IMR-90 (cell line): ENCODE data around the gene CDH13. TPM values are rescaled to one million over a fixed set of nuclear protein-coding genes. Genes with fewer than 3 reads are reported as not detected.

Experiments used
- ATAC-seq: fragments of 200-7000 bp; cut with Tn5 transposase; 2 replicates; pipeline ENCODE4 v1.9.1; 2020; ENCODE audit warnings: low read depth, mild to moderate bottlenecking, moderate library complexity
- BruUV-seq: library from RNA; stranded (reverse); fragments of 400-500 nt; replicated peaks from 2 replicates; lab custom pipeline; 2021; lab: Mats Ljungman, UMichigan
- CTCF ChIA-PET: fragments of 300-600 bp; formaldehyde crosslinking; extraction: SDS; loops from one replicate; lab custom pipeline; 2021; ENCODE audit warnings: antibody characterized with exemption; lab: Yijun Ruan, JAX
- POLR2A ChIA-PET: fragments of 300-600 bp; sonication (Branson Sonifier 250); formaldehyde crosslinking; loops from one replicate; lab custom pipeline; 2022; ENCODE audit warnings: antibody characterized with exemption; ENCODE audit not compliant: unreplicated experiment; lab: Charles Lee
- DNase-seq: peaks from one replicate; pipeline ENCODE4 v3.0.0; 2013
- H2AFZ ChIP-seq: replicated peaks from 2 replicates; pipeline ENCODE3; 2013; ENCODE audit warnings: low read length, mild to moderate bottlenecking; ENCODE audit not compliant: poor library complexity
- H2AK5ac ChIP-seq: 2 replicates; pipeline ENCODE4 v1.6.1; 2013; ENCODE audit warnings: low read depth, low read length, inconsistent platforms
- H2AK9ac ChIP-seq: replicated peaks from 2 replicates; pipeline ENCODE3; 2013; ENCODE audit warnings: mild to moderate bottlenecking, low read depth, low read length, moderate library complexity; ENCODE audit not compliant: poor library complexity
- H2BK120ac ChIP-seq: 2 replicates; pipeline ENCODE4 v1.6.1; 2013; ENCODE audit warnings: low read depth, low read length, inconsistent platforms
- H2BK15ac ChIP-seq: 3 replicates; pipeline ENCODE4 v1.6.1; 2013; ENCODE audit warnings: low read depth, low read length, inconsistent platforms
- H2BK20ac ChIP-seq: 2 replicates; pipeline ENCODE4 v1.6.1; 2013; ENCODE audit warnings: low read depth, mild to moderate bottlenecking, inconsistent platforms, low read length, moderate library complexity
- H2BK5ac ChIP-seq: 2 replicates; pipeline ENCODE4 v1.6.1; 2013; ENCODE audit warnings: mild to moderate bottlenecking, low read depth, low read length, inconsistent platforms; ENCODE audit not compliant: poor library complexity, severe bottlenecking
- H3K14ac ChIP-seq: replicated peaks from 2 replicates; pipeline ENCODE4 v1.6.1; 2013; ENCODE audit warnings: low read depth, low read length, inconsistent platforms
- H3K18ac ChIP-seq: 2 replicates; pipeline ENCODE4 v1.6.1; 2013; ENCODE audit warnings: low read depth, low read length, control low read depth
- H3K23ac ChIP-seq: 2 replicates; pipeline ENCODE4 v1.6.1; 2013; ENCODE audit warnings: low read depth, low read length, inconsistent platforms
- H3K27ac ChIP-seq: 2 replicates; pipeline ENCODE4 v1.5.1; 2013; ENCODE audit warnings: mild to moderate bottlenecking, control low read depth, low read length; ENCODE audit not compliant: insufficient read depth
- H3K27me3 ChIP-seq: 2 replicates; pipeline ENCODE4 v1.6.1; 2013; ENCODE audit warnings: low read length; ENCODE audit not compliant: control insufficient read depth, insufficient read depth
- H3K36me3 ChIP-seq: 2 replicates; pipeline ENCODE4 v1.6.1; 2013; ENCODE audit warnings: low read length, mixed read lengths; ENCODE audit not compliant: control insufficient read depth, insufficient read depth
- H3K4ac ChIP-seq: 2 replicates; pipeline ENCODE4 v1.6.1; 2013; ENCODE audit warnings: low read depth, low read length, inconsistent platforms
- H3K4me1 ChIP-seq: 2 replicates; pipeline ENCODE4 v1.6.1; 2013; ENCODE audit warnings: low read length, mixed read lengths; ENCODE audit not compliant: control insufficient read depth, insufficient read depth
- H3K4me2 ChIP-seq: 2 replicates; pipeline ENCODE4 v1.6.1; 2013; ENCODE audit warnings: low read depth, mild to moderate bottlenecking, control low read depth, low read length, moderate library complexity
- H3K4me3 ChIP-seq: 2 replicates; pipeline ENCODE4 v1.5.1; 2013; ENCODE audit warnings: low read depth, mild to moderate bottlenecking, control low read depth, low read length, moderate library complexity; ENCODE audit not compliant: insufficient read depth
- H3K56ac ChIP-seq: 2 replicates; pipeline ENCODE4 v1.6.1; 2013; ENCODE audit warnings: low read length, inconsistent platforms; ENCODE audit not compliant: insufficient read depth; ENCODE audit errors: extremely low read depth
- H3K79me1 ChIP-seq, 2 experiments: 2 replicates each; pipeline ENCODE4 v1.6.1; 2013; ENCODE audit warnings: low read length in 2 of 2, inconsistent platforms in 1 of 2, low read depth in 1 of 2
- H3K9ac ChIP-seq: 2 replicates; pipeline ENCODE4 v1.6.1; 2013; ENCODE audit warnings: low read depth, low read length, control low read depth
- H3K9me1 ChIP-seq: 2 replicates; pipeline ENCODE4 v1.6.1; 2013; ENCODE audit warnings: low read length, inconsistent platforms; ENCODE audit not compliant: insufficient read depth
- H3K9me3 ChIP-seq: 2 replicates; pipeline ENCODE4 v1.6.1; 2013; ENCODE audit warnings: low read length; ENCODE audit not compliant: control insufficient read depth, insufficient read depth
- H4K20me1 ChIP-seq: 2 replicates; pipeline ENCODE4 v1.6.1; 2013; ENCODE audit warnings: low read length, inconsistent platforms; ENCODE audit not compliant: insufficient read depth
- H4K5ac ChIP-seq: 2 replicates; pipeline ENCODE4 v1.6.1; 2013; ENCODE audit warnings: mild to moderate bottlenecking, low read depth, low read length, control low read depth
- H4K8ac ChIP-seq, 2 experiments: 2 replicates each; pipeline ENCODE4 v1.6.1; 2013; ENCODE audit warnings: low read depth in 2 of 2, low read length in 2 of 2, control low read depth in 1 of 2, inconsistent platforms in 1 of 2
- H4K91ac ChIP-seq: 2 replicates; pipeline ENCODE4 v1.6.1; 2013; ENCODE audit warnings: low read depth, low read length, inconsistent platforms; ENCODE audit not compliant: insufficient read depth
- BHLHE40 ChIP-seq: fragments of 150-350 bp; IDR thresholded peaks from 2 replicates; pipeline ENCODE4 v1.6.1; 2016; ENCODE audit warnings: mild to moderate bottlenecking, low read depth, low read length
- CHD1 ChIP-seq: IDR thresholded peaks from 2 replicates; pipeline ENCODE4 v1.6.1; 2012; ENCODE audit warnings: low read depth, low read length, improper control_type of control experiment
- CTCF ChIP-seq: conservative IDR thresholded peaks from 2 replicates; pipeline ENCODE4 v1.5.1; 2012; ENCODE audit warnings: mild to moderate bottlenecking, low read depth, low read length, improper control_type of control experiment
- ELK1 ChIP-seq: fragments of 150-350 bp; IDR thresholded peaks from 2 replicates; pipeline ENCODE4 v1.6.1; 2016; ENCODE audit warnings: low read depth, mild to moderate bottlenecking, low read length, moderate library complexity, borderline replicate concordance
- FOS ChIP-seq: fragments of 150-350 bp; IDR thresholded peaks from 2 replicates; pipeline ENCODE4 v1.6.1; 2016; ENCODE audit warnings: low read depth, low read length
- MAFK ChIP-seq: IDR thresholded peaks from 2 replicates; pipeline ENCODE4 v1.6.1; 2012; ENCODE audit warnings: low read depth, low read length, improper control_type of control experiment
- MAZ ChIP-seq: IDR thresholded peaks from 2 replicates; pipeline ENCODE4 v1.6.1; 2012; ENCODE audit warnings: low read depth, mild to moderate bottlenecking, low read length, improper control_type of control experiment, moderate library complexity, borderline replicate concordance
- MXI1 ChIP-seq: IDR thresholded peaks from 2 replicates; pipeline ENCODE4 v1.6.1; 2012; ENCODE audit warnings: low read depth, mild to moderate bottlenecking, low read length, moderate library complexity, borderline replicate concordance
- NFE2L2 ChIP-seq: fragments of 150-350 bp; IDR thresholded peaks from 2 replicates; pipeline ENCODE4 v1.6.1; 2016; ENCODE audit warnings: low read depth, mild to moderate bottlenecking, low read length
- POLR2A ChIP-seq: IDR thresholded peaks from 2 replicates; pipeline ENCODE4 v1.6.1; 2012; ENCODE audit warnings: mild to moderate bottlenecking, low read depth, low read length
- RAD21 ChIP-seq: IDR thresholded peaks from 2 replicates; pipeline ENCODE4 v1.6.1; 2012; ENCODE audit warnings: low read length, improper control_type of control experiment
- RFX5 ChIP-seq: IDR thresholded peaks from 2 replicates; pipeline ENCODE4 v1.8.0; 2012; ENCODE audit warnings: low read depth, mild to moderate bottlenecking, low read length, moderate library complexity
- SMC3 ChIP-seq: fragments of 150-350 bp; IDR thresholded peaks from 2 replicates; pipeline ENCODE4 v1.6.1; 2016; ENCODE audit warnings: low read depth, mild to moderate bottlenecking, antibody characterized with exemption, low read length, moderate library complexity
- USF2 ChIP-seq: fragments of 150-350 bp; IDR thresholded peaks from 2 replicates; pipeline ENCODE4 v1.6.1; 2017; ENCODE audit warnings: mild to moderate bottlenecking, antibody characterized with exemption, low read length, low read depth
- WGBS, 2 experiments: methylation state at CpG; one replicate each; pipeline versions ENCODE4 v1.1.5 to v1.1.7; 2013; ENCODE audit warnings: missing lambda C conversion rate in 2 of 2; ENCODE audit not compliant: insufficient read length in 1 of 2; ENCODE audit errors: extremely low coverage in 2 of 2; 5-methylcytosine and 5-hydroxymethylcytosine counted together
- dilution Hi-C: fragments of 300-500 bp; cut with HindIII; formaldehyde crosslinking; loops from one replicate; pipeline ENCODE4 v1.14.3; 2018; ENCODE audit warnings: low sequenced_read_pairs; ENCODE audit not compliant: unreplicated experiment
- in situ Hi-C: fragments of 300-500 bp; cut with MboI; formaldehyde crosslinking; loops from 3 replicates; pipeline ENCODE4 v1.14.3; 2019; ENCODE audit warnings: low sequenced_read_pairs, inconsistent platforms, mixed read lengths
- intact Hi-C: fragments of 100-400 bp; cut with micrococcal nuclease; formaldehyde crosslinking; loops from 2 replicates; pipeline ENCODE4 v1.10.0; 2022
- polyA plus RNA-seq, 3 experiments: library from polyadenylated mRNA; depleted of rRNA; stranded (reverse); fragments of >200 nt; gene quantifications; 2 replicates each; pipeline ENCODE4 v1.2.3, GENCODE V29; 2012; ENCODE audit warnings: low replicate concordance in 1 of 3
- total RNA-seq: library from RNA; depleted of rRNA; stranded (reverse); fragments of >200 nt; gene quantifications from 2 replicates; pipeline ENCODE4 v1.2.3, GENCODE V29; 2012

CDH13 gene
- total and polyA plus RNA-seq, 2 of the 4 experiments (the other 2 are of a cell fraction): 61.6 to 74.7 TPM

GRCh38 chr16:83609178-83609577, 982.4 kb downstream of the CDH13 start:
- H3K27me3 ChIP-seq: no peaks in the 10 kb centered on the region
- no peaks in the 10 kb centered on the region for H3K9me3 ChIP-seq
- H3K4me3 ChIP-seq: no peak overlapping the region
- no peak overlapping the region for H4K8ac ChIP-seq
- H4K20me1 ChIP-seq: no peaks in the 10 kb centered on the region
- H3K9me1 ChIP-seq: no peaks in the 10 kb centered on the region
- in situ Hi-C loops (no loop called here), dilution Hi-C loops (no loop called here), intact Hi-C loops (no loop called here)
- ChIA-PET CTCF (no interaction called here), POLR2A (no interaction called here)
- no peak overlapping the region for H2AK9ac ChIP-seq
- no peak overlapping the region for H3K18ac ChIP-seq
- H2BK5ac ChIP-seq: no peak overlapping the region
- no peaks in the 10 kb centered on the region for H3K36me3 ChIP-seq
- no peak overlapping the region for H3K23ac ChIP-seq
- H2BK120ac ChIP-seq: no peak overlapping the region
- H2AFZ ChIP-seq: no peak overlapping the region
- H3K4me2 ChIP-seq: no peak overlapping the region
- no peak overlapping the region for H4K91ac ChIP-seq
- H2AK5ac ChIP-seq: no peak overlapping the region
- no peak overlapping the region for H3K9ac ChIP-seq
- no peak overlapping the region for H3K56ac ChIP-seq
- ATAC-seq: no peak
- H2BK15ac ChIP-seq: no peak overlapping the region
- no peak overlapping the region for H3K27ac ChIP-seq
- no CpG with 5 or more reads among the region's 4 CpGs for WGBS, 2 experiments
- BruUV-seq: no TSS peak
- no peak overlapping the region for H4K5ac ChIP-seq
- no peak overlapping the region for H3K4ac ChIP-seq
- no peaks in the 10 kb centered on the region for H3K4me1 ChIP-seq
- TF ChIP-seq FOS (no peak), MXI1 (no peak), USF2 (no peak), CHD1 (no peak), MAFK (no peak), ELK1 (no peak), BHLHE40 (no peak), CTCF (no peak), SMC3 (no peak), NFE2L2 (no peak), RAD21 (no peak), RFX5 (no peak), MAZ (no peak), POLR2A (no peak)
- no peak overlapping the region for H2BK20ac ChIP-seq
- no peaks in the 10 kb centered on the region for H3K79me1 ChIP-seq
- no peak overlapping the region for H3K14ac ChIP-seq
- DNase-seq: no peak
